Transverse colon (tissue), 4 donors: ENCODE results near the gene ARID3A. TPM values are rescaled to one million over a fixed set of nuclear protein-coding genes. Genes with fewer than 3 reads are reported as not detected.
A peak's percentile ranks its signal among the peaks of the same experiment; 100 is the strongest.

Source experiments
- DNase-seq: peaks from one replicate; pipeline ENCODE4 v3.0.0-alpha.2; 2019
- H3K27ac ChIP-seq, 4 donors: fragments of 200-600 bp; sonication (generic); 2 replicates each; pipeline ENCODE4 v1.5.1; 2016 to 2018; ENCODE audit warnings: inconsistent platforms in 4 of 4
- H3K27me3 ChIP-seq: fragments of 200-600 bp; sonication (generic); 2 replicates; pipeline ENCODE4 v1.5.1; 2017; ENCODE audit warnings: inconsistent platforms
- H3K36me3 ChIP-seq, 4 donors: fragments of 200-600 bp; sonication (generic); 2 replicates each; pipeline ENCODE4 v1.5.1; 2017 to 2019; ENCODE audit warnings: inconsistent platforms in 4 of 4
- H3K4me1 ChIP-seq, 4 donors: fragments of 200-600 bp; sonication (generic); 2 replicates each; pipeline ENCODE4 v1.5.1; 2017 to 2020; ENCODE audit warnings: inconsistent platforms in 4 of 4
- H3K4me3 ChIP-seq, 4 donors: fragments of 200-600 bp; sonication (generic); 1 replicate in 1 of 4; 2 replicates in 3 of 4; pipeline versions ENCODE4 v1.5.1 to v1.6.1; 2017 to 2019; ENCODE audit warnings: inconsistent platforms in 4 of 4
- H3K9me3 ChIP-seq, 2 donors: fragments of 200-600 bp; sonication (generic); 2 replicates each; pipeline ENCODE4 v1.5.1; 2017 to 2019; ENCODE audit warnings: inconsistent platforms in 2 of 2
- CTCF ChIP-seq, 5 experiments: fragments of 200-600 bp in 3 of 5; fragments of 450-650 bp in 2 of 5; sonication (generic) in 3 of 5; IDR thresholded peaks; 1 replicate in 2 of 5; 2 replicates in 3 of 5; pipeline ENCODE4 v1.5.1; 2016 to 2017; ENCODE audit warnings: antibody characterized with exemption in 5 of 5, inconsistent platforms in 3 of 5, mild to moderate bottlenecking in 2 of 5, moderate library complexity in 1 of 5
- EP300 ChIP-seq: sonication (generic); formaldehyde crosslinking; IDR thresholded peaks from one replicate; pipeline ENCODE4 v1.6.1; 2017; ENCODE audit warnings: antibody characterized with exemption, low read depth
- POLR2A ChIP-seq: fragments of 450-650 bp; IDR thresholded peaks from one replicate; pipeline ENCODE4 v1.6.1; 2016; ENCODE audit warnings: antibody characterized with exemption, mild to moderate bottlenecking, moderate library complexity
- POLR2AphosphoS5 ChIP-seq, 3 donors: sonication (generic); formaldehyde crosslinking; IDR thresholded peaks; one replicate each; pipeline ENCODE4 v1.6.1; 2016; ENCODE audit warnings: antibody characterized with exemption in 3 of 3
- WGBS, 2 donors: methylation state at CpG; one replicate each; pipeline ENCODE4 v1.1.5; 2018; ENCODE audit warnings: low coverage in 1 of 2; 5-methylcytosine and 5-hydroxymethylcytosine counted together
- in situ Hi-C, 4 donors: fragments of 200-750 bp; cut with MboI; loops; one replicate each; pipeline versions ENCODE4 v1.15.0 to v1.15.1; 2017; ENCODE audit warnings: low sequenced_read_pairs in 3 of 4, low pct_ligation_motif_present in 1 of 4, low pct_unique_long_range_greater_than_20kb in 1 of 4
- intact Hi-C: fragments of 100-400 bp; cut with DNase I; formaldehyde crosslinking; loops from one replicate; pipeline ENCODE4 v1.15.1; 2023; ENCODE audit warnings: low total_unique reads
- total RNA-seq, 4 donors: library from RNA; depleted of rRNA; stranded (reverse); fragments of >200 nt; gene quantifications; one replicate each; pipeline ENCODE4 v1.1.0, GENCODE V29; 2016

The ARID3A gene
- total RNA-seq, 4 donors from 2014 or later = 2.2 to 8.7 (median 4.3) TPM

- intact Hi-C loops (loop anchor here (10.0 kb wide), 1 partner anchor 175 kb away; the partner anchor contains the start of gene GPX4), in situ Hi-C loops (loop anchor here in 3 of 4 donors (10.0 kb wide), 3 partner anchors 55 to 165 kb away; partner anchors contain the start of genes CFD (in 1 of the 3), ELANE (in 1 of the 3) and WDR18 (in 1 of the 3))
- Histone ChIP-seq H3K9me3 (no peaks in the 10 kb centered on the region), H3K4me3 (no peak overlapping the region), H3K4me1 (peaks cover 27 to 48% (median 37%) of the 10 kb centered on the region in 4 donors), H3K36me3 (no peaks in the 10 kb centered on the region), H3K27me3 (no peaks in the 10 kb centered on the region), H3K27ac (no peak overlapping the region)
- TF ChIP-seq POLR2AphosphoS5 (IDR thresholded peaks at IDR 0.05) (no peak), POLR2A (no peak), EP300 (no peak), CTCF (IDR thresholded peaks at IDR 0.05) (no peak)
- 94% methylated on average over 6 of the region's 6 CpGs; no CpG with 5 or more reads in 1 of the 2 donors for WGBS, 2 donors
- no peak for DNase-seq
These were observed 4.0 kb downstream of the ARID3A start for GRCh38 chr19:929891-930258.

DNA sequence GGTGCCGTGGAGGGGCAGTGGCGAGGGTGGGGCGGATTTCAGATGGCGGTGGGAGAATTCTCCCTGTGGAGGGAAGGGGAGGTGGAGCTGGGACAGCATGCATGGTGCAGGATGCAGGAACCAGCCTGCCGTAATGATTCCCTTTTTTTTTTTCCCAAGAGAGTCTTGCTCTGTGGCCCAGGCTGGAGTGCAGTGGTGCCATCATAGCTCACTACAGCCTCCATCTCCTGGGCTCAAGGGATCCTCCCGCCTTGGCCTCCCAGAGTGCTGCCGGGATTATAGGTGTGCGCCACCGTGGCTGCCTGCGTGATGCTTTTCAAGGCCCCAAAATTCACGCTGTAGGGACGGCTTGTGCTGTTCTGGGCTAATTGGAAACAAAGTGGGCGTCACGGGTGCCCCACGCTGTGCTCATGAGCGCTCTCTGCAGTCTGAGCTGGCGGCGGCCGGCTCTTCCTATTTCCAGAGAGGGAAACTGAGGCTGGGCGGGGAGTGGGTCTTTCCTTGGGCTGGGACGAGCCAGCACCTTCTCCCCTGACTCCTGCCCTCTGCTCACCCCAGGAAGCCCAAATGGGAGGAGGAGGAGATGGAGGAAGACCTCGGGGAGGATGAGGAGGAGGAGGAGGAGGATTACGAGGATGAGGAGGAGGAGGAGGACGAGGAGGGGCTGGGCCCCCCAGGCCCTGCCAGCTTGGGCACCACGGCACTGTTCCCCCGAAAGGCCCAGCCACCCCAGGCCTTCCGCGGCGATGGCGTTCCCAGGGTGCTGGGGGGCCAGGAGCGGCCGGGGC is 6.2 kb downstream of the ARID3A start:
- H3K27me3 ChIP-seq = no peaks in the 10 kb centered on the region
- no peak overlapping the region for H3K4me3 ChIP-seq
- TF ChIP-seq EP300 (no peak), POLR2A (no peak), CTCF (IDR thresholded peaks at IDR 0.05) (no peak), POLR2AphosphoS5 (IDR thresholded peaks at IDR 0.05) (no peak)
- DNase-seq = no peak
- peak overlapping the region; percentile 68 to 88 (median 79) for H3K27ac ChIP-seq
- H3K4me1 ChIP-seq = peaks cover 31 to 49% (median 37%) of the 10 kb centered on the region in 4 donors
- WGBS, 2 donors = 83 to 100% methylated on average over 4 to 32 of the region's 32 CpGs
- H3K9me3 ChIP-seq = no peaks in the 10 kb centered on the region
- no peaks in the 10 kb centered on the region for H3K36me3 ChIP-seq
- intact Hi-C loops (no loop called here), in situ Hi-C loops (no loop called here)

DNA sequence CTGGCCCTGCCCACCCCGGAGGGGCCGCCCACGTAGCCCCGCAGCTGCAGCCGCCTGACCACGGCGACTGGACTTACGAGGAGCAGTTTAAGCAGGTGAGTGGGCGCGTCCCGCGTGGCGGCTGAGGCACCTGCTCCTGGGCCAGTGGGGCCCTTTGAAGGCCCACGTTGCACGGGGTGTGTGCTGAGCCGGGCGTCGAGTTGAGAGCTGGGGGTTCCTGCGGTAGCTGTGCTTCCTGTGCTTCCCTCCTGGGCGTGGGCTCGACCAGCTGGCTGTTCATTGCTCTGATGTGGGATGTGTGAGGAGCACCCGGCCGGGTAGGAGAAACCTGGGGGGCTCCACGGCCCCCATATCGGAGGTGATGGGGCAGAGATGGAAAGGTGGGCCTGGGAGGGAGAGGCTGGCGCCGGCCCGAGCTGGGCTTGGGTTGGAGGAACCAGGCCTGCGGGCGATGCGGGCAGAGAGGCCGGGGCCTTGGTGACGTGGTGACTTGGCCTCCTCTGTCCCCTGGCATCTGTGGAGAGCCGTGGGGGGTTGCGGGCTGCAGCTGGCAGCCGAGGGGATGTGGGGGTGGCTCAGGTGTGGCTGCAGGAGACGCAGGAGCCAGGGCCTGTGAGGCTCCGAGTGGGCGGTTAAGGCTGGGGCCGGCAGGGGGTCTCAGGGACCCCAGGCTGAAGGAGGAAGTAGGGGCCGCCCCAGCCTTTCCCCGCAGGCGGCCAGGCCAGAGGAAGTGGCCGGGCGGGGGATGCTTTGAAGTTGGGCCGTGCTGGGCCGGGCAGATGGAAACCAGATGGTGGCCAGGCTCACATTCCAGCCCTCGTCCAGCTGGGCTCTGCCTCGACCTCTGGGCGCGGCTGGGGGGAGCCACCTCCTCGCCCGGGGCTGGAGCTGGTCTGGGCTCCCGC is 7.1 kb downstream of the ARID3A start:
- WGBS, 2 donors = 33% methylated on average over 51 of the region's 54 CpGs; no CpG with 5 or more reads in 1 of the 2 donors
- Histone ChIP-seq H3K9me3 (no peaks in the 10 kb centered on the region), H3K4me3 (peak overlapping the region in 2 of 4 donors; percentile 4 to 6), H3K4me1 (peaks cover 22 to 41% (median 33%) of the 10 kb centered on the region in 4 donors), H3K27ac (peak overlapping the region; percentile 68 to 88 (median 79)), H3K27me3 (no peaks in the 10 kb centered on the region), H3K36me3 (no peaks in the 10 kb centered on the region)
- in situ Hi-C loops (no loop called here), intact Hi-C loops (no loop called here)
- peak; percentile 75 for DNase-seq
- TF ChIP-seq POLR2AphosphoS5 (IDR thresholded peaks at IDR 0.05) (peak; percentile 76 to 91 (median 88)), CTCF (IDR thresholded peaks at IDR 0.05) (no peak), EP300 (no peak)

DNA sequence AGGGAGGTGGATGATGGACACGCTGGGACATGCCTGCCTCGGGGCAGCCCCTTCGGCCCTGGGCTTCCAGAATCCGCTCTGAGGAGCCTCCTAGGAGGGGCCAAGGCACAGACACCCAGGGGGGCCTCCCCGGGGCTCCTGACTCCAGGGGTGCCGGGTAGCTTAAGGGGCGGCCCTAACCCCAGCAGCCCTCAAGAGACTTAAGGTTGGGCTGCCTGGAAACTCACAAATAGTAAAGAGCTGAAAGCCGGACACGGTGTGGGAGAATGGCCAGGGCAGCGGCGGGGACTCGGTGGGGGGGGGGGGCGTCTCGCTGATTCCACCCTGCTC is 7.7 kb downstream of the ARID3A start:
- Histone ChIP-seq H3K27ac (peak overlapping the region; percentile 68 to 88 (median 79)), H3K4me1 (peaks cover 22 to 39% (median 33%) of the 10 kb centered on the region in 4 donors), H3K4me3 (no peak overlapping the region), H3K27me3 (no peaks in the 10 kb centered on the region), H3K9me3 (no peaks in the 10 kb centered on the region), H3K36me3 (no peaks in the 10 kb centered on the region)
- DNase-seq = no peak
- 72% methylated on average over 11 of the region's 14 CpGs; no CpG with 5 or more reads in 1 of the 2 donors for WGBS, 2 donors
- intact Hi-C loops = no loop called here
- in situ Hi-C loops = no loop called here
- no peak for TF ChIP-seq CTCF (IDR thresholded peaks at IDR 0.05)
- no peak for TF ChIP-seq POLR2A
- TF ChIP-seq POLR2AphosphoS5 (IDR thresholded peaks at IDR 0.05) = no peak
- TF ChIP-seq EP300 = no peak
